GM12874 (cell line): ENCODE measurements around the gene ORC5.

Experiments
- TF ChIP-seq, protein P1 (sequence below): IDR thresholded peaks from 2 replicates; pipeline ENCODE4 v1.5.1; 2011; ENCODE audit warnings: low read depth, mild to moderate bottlenecking, control low read depth, low read length, moderate library complexity; ENCODE audit not compliant: insufficient read depth

The ORC5 gene

DNA sequence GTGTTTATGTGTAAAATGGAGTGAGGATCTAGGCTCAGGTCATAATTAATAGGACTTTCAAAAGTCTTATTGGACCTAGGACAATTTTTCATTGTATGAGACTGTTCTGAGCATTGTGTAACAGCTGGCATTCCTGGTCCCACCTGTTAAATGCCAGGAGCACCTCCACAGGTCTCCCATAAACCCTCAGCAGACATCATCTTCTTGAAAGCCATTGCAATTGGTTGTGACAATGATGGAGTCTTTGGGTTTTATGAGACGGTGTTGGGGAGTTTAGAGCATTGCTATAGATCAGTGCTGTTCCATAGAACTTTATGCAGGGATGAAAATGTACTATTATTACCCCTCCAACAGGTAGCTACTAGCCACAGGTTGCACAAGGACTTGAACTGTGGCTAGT, 108.9 kb downstream of the ORC5 start:
- TF ChIP-seq, protein P1, sequence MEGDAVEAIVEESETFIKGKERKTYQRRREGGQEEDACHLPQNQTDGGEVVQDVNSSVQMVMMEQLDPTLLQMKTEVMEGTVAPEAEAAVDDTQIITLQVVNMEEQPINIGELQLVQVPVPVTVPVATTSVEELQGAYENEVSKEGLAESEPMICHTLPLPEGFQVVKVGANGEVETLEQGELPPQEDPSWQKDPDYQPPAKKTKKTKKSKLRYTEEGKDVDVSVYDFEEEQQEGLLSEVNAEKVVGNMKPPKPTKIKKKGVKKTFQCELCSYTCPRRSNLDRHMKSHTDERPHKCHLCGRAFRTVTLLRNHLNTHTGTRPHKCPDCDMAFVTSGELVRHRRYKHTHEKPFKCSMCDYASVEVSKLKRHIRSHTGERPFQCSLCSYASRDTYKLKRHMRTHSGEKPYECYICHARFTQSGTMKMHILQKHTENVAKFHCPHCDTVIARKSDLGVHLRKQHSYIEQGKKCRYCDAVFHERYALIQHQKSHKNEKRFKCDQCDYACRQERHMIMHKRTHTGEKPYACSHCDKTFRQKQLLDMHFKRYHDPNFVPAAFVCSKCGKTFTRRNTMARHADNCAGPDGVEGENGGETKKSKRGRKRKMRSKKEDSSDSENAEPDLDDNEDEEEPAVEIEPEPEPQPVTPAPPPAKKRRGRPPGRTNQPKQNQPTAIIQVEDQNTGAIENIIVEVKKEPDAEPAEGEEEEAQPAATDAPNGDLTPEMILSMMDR, result no peak

- TF ChIP-seq, protein P1, result no peak
Measured at GRCh38 chr7:104096683-104097082, 111.1 kb downstream of the ORC5 start.

DNA sequence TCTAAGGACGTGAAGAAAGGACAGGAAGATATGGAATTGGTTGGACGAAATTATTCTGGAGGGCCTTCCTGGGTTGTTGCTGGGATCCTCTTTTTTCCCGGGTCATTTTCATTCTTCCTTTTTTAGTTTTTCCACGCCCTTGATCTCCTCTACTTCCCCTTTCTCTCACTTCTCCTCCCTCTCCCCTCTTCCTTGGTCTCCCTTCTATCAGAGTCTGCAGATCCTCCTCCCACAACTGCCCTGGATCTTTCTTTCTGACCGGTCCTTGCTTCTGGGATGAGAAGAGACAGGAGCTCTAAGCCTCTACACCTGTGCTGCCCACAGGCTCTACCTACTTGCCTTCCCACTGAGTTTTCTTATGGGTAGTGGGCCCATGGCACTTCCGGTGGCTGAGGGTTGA, 114.7 kb downstream of the ORC5 start:
- TF ChIP-seq, protein P1, result no peak

DNA sequence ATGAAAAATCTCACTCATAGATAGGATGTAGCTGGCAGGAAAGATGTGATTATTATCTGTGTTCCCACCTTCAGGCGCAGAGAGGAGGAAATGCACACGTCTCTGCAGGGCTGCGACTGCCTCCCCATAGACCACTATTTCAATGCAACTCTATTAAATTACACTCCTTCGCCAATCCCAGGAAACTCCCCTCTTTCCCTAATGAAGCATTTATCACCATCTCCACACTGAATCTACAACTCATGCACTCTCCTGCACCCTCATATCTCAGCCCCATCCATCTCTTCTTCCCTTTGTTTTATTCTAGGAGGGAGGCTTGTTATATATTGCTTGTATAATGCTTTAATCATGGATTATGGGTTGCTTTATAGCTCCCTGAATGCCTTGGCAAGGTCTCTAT, 116.6 kb downstream of the ORC5 start:
- TF ChIP-seq, protein P1, result no peak

GRCh38 chr7:104089612-104090011, 118.2 kb downstream of the ORC5 start:
- TF ChIP-seq, protein P1, result no peak

- TF ChIP-seq, protein P1, result no peak
Measured at GRCh38 chr7:104089061-104089460, 118.8 kb downstream of the ORC5 start.
